GM21423 (cell line): ENCODE results near the gene MPZL3.

Experiments
- ATAC-seq: cut with Tn5 transposase; IDR thresholded peaks from one replicate; pipeline ENCODE4 v1.9.1; 2021; ENCODE audit warnings: mild to moderate bottlenecking, moderate library complexity; ENCODE audit not compliant: unreplicated experiment

The MPZL3 gene

GRCh38 chr11:118264569-118265465, 12.7 kb upstream of the MPZL3 start:
- ATAC-seq = no peak

GRCh38 chr11:118263695-118264568, 11.8 kb upstream of the MPZL3 start, which contains the start of gene MPZL2:
TSS of gene MPZL2 (minus strand) at chr11:118264297. CDS start at chr11:118264153, 144 bp downstream.
- ATAC-seq = no peak

GRCh38 chr11:118263112-118263511, 10.9 kb upstream of the MPZL3 start:
- ATAC-seq = no peak

GRCh38 chr11:118260353-118260752, 8.2 kb upstream of the MPZL3 start:
- no peak for ATAC-seq

- ATAC-seq = no peak
Observed at GRCh38 chr11:118259138-118259537, 7.0 kb upstream of the MPZL3 start.

- no peak for ATAC-seq
Observed at GRCh38 chr11:118258410-118258809, 6.2 kb upstream of the MPZL3 start.

- ATAC-seq = no peak
Observed at GRCh38 chr11:118252688-118253087, 523 bp upstream of the MPZL3 start.

- no peak for ATAC-seq
Observed at GRCh38 chr11:118247041-118247440, 5.1 kb downstream of the MPZL3 start.

GRCh38 chr11:118245936-118246562, 6.1 kb downstream of the MPZL3 start:
- ATAC-seq = no peak

- no peak for ATAC-seq
Observed at GRCh38 chr11:118243993-118244762, 8.0 kb downstream of the MPZL3 start.

GRCh38 chr11:118243161-118243560, 9.0 kb downstream of the MPZL3 start:
- ATAC-seq = no peak

- ATAC-seq = no peak
Observed at GRCh38 chr11:118241764-118242098, 10.4 kb downstream of the MPZL3 start.

GRCh38 chr11:118240999-118241763, 11.0 kb downstream of the MPZL3 start:
- ATAC-seq = no peak

GRCh38 chr11:118239509-118240205, 12.5 kb downstream of the MPZL3 start:
- ATAC-seq = no peak

- ATAC-seq = no peak
Observed at GRCh38 chr11:118238929-118239328, 13.2 kb downstream of the MPZL3 start.

GRCh38 chr11:118238421-118238820, 13.7 kb downstream of the MPZL3 start:
- no peak for ATAC-seq

GRCh38 chr11:118236170-118236569, 16.0 kb downstream of the MPZL3 start:
- ATAC-seq = no peak

GRCh38 chr11:118234833-118235232, 17.3 kb downstream of the MPZL3 start:
- no peak for ATAC-seq

- no peak for ATAC-seq
Observed at GRCh38 chr11:118233850-118234249, 18.3 kb downstream of the MPZL3 start.
